GM21576 (cell line): ENCODE results near the gene NFYA.
A peak's percentile ranks its signal among the peaks of the same experiment; 100 is the strongest.

Experiments used
- ATAC-seq: cut with Tn5 transposase; IDR thresholded peaks from one replicate; pipeline ENCODE4 v1.9.1; 2021; ENCODE audit warnings: mild to moderate bottlenecking, moderate library complexity; ENCODE audit not compliant: unreplicated experiment

Gene NFYA

GRCh38 chr6:41071923-41072835, 595 bp upstream of the NFYA start, which contains the start of gene OARD1:
OARD1 (minus strand) TSS chr6:41072356; CDS start chr6:41071634, 722 bp downstream.
- peak; percentile 62 for ATAC-seq

- no peak for ATAC-seq
Measured at GRCh38 chr6:41073203-41073967, 611 bp downstream of the NFYA start.

- ATAC-seq: no peak
Measured at GRCh38 chr6:41073968-41074691, 1.4 kb downstream of the NFYA start.

- ATAC-seq: no peak
Measured at GRCh38 chr6:41074692-41075436, 2.1 kb downstream of the NFYA start.

- ATAC-seq: no peak
Measured at GRCh38 chr6:41075651-41076626, 3.2 kb downstream of the NFYA start.

- no peak for ATAC-seq
Measured at GRCh38 chr6:41077536-41077935, 4.8 kb downstream of the NFYA start.

GRCh38 chr6:41078101-41078500, 5.3 kb downstream of the NFYA start:
- no peak for ATAC-seq

- no peak for ATAC-seq
Measured at GRCh38 chr6:41079080-41079479, 6.3 kb downstream of the NFYA start.

GRCh38 chr6:41080621-41081020, 7.8 kb downstream of the NFYA start:
- ATAC-seq: no peak

GRCh38 chr6:41083072-41083471, 10.3 kb downstream of the NFYA start:
- ATAC-seq: no peak

- ATAC-seq: no peak
Measured at GRCh38 chr6:41085182-41085581, 12.4 kb downstream of the NFYA start.

GRCh38 chr6:41088451-41088850, 15.7 kb downstream of the NFYA start:
- ATAC-seq: no peak

- ATAC-seq: no peak
Measured at GRCh38 chr6:41090841-41091761, 18.3 kb downstream of the NFYA start.

- ATAC-seq: no peak
Measured at GRCh38 chr6:41092421-41093140, 19.8 kb downstream of the NFYA start.

- ATAC-seq: no peak
Measured at GRCh38 chr6:41093729-41094128, 21.0 kb downstream of the NFYA start.

GRCh38 chr6:41097467-41098090, 24.8 kb downstream of the NFYA start:
- ATAC-seq: no peak

GRCh38 chr6:41098366-41098765, 25.6 kb downstream of the NFYA start:
- ATAC-seq: no peak
